ENCODE results near the gene SLC38A3. TPM values are rescaled to one million over a fixed set of nuclear protein-coding genes. Genes with fewer than 3 reads are reported as not detected.

The SLC38A3 gene
- total RNA-seq, 1 donor from 2014 or later: 2.0 TPM

- peaks cover 81% of the 10 kb centered on the region for H3K4me1 ChIP-seq
Observed at GRCh38 chr3:50238549-50239026, 33.5 kb downstream of the SLC38A3 start.

DNA sequence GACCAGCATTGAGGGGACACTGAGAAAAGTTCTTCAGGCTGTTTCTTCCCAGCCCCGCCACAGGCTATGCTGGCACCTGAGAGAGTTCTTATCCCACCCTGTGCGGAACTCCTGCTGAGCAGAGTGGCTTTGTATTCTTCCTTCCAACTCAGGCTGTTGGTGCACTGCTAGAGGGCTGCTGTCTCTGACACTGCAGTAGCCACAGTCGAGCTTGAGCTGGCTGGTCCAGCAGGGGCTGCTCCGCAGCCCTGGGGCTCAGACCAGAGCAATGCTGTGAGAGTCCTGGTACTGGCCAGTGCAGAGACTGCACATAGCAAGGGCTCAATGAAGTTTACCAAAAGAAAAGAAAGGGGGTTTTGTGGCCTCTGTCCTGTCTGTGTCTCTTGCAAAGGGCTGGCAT is 34.6 kb downstream of the SLC38A3 start:
- intact Hi-C loops (cut with DNase I): no loop called here
- TF ChIP-seq, protein P1, sequence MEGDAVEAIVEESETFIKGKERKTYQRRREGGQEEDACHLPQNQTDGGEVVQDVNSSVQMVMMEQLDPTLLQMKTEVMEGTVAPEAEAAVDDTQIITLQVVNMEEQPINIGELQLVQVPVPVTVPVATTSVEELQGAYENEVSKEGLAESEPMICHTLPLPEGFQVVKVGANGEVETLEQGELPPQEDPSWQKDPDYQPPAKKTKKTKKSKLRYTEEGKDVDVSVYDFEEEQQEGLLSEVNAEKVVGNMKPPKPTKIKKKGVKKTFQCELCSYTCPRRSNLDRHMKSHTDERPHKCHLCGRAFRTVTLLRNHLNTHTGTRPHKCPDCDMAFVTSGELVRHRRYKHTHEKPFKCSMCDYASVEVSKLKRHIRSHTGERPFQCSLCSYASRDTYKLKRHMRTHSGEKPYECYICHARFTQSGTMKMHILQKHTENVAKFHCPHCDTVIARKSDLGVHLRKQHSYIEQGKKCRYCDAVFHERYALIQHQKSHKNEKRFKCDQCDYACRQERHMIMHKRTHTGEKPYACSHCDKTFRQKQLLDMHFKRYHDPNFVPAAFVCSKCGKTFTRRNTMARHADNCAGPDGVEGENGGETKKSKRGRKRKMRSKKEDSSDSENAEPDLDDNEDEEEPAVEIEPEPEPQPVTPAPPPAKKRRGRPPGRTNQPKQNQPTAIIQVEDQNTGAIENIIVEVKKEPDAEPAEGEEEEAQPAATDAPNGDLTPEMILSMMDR (IDR thresholded peaks at IDR 0.05): no peak
- TF ChIP-seq POLR2AphosphoS5 (IDR thresholded peaks at IDR 0.05; ENCODE audit: insufficient read depth in 1 of 2, low read depth in 1 of 2) (no peak), POLR2A (IDR thresholded peaks at IDR 0.05) (no peak)
- Histone ChIP-seq H3K9me3 (no peaks in the 10 kb centered on the region), H3K27me3 (no peaks in the 10 kb centered on the region), H3K27ac (peak overlapping the region; percentile 92), H3K4me1 (peaks cover 91% of the 10 kb centered on the region), H3K4me3 (no peak overlapping the region), H3K36me3 (no peaks in the 10 kb centered on the region)
- DNase-seq (ENCODE audit: extremely low spot score in 2 of 2): no peak

More at GRCh38 chr3:50238549-50239026, 33.5 kb downstream of the SLC38A3 start:
- no peak for DNase-seq (ENCODE audit: extremely low spot score in 2 of 2)
- intact Hi-C loops (cut with DNase I): no loop called here
- H3K4me3 ChIP-seq: peak overlapping the region; percentile 87 to 97
- no peaks in the 10 kb centered on the region for H3K9me3 ChIP-seq
- TF ChIP-seq, protein P1 (IDR thresholded peaks at IDR 0.05): no peak
- TF ChIP-seq POLR2A (IDR thresholded peaks at IDR 0.05): no peak
- no peak for TF ChIP-seq POLR2AphosphoS5 (IDR thresholded peaks at IDR 0.05; ENCODE audit: insufficient read depth in 1 of 2, low read depth in 1 of 2)
- no peaks in the 10 kb centered on the region for H3K27me3 ChIP-seq
- H3K27ac ChIP-seq: peak overlapping the region; percentile 92
- no peaks in the 10 kb centered on the region for H3K36me3 ChIP-seq

DNA sequence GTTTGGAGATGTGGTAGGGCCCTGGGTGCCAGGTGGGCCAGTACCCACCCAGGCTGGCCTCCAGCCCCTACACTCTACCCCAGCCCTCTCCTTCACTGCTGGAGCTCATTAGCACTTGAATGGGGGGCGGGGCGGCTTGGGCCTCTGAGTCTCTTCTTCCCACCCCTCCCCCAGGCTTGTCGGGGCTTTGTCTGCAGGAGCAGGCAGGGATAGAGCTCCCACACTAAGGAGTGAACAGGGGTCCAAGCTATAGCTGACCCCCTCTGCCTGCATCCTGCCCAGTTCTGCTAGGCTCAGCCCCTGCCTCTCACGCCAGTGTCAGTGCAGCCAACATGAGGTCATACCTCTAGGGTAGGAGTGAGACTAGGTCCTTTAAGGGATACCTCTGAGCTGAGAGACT is 36.1 kb downstream of the SLC38A3 start:
- peaks cover 97% of the 10 kb centered on the region for H3K4me1 ChIP-seq
- H3K27me3 ChIP-seq: no peaks in the 10 kb centered on the region
- H3K27ac ChIP-seq: peak overlapping the region; percentile 55
- no peak overlapping the region for H3K4me3 ChIP-seq
- intact Hi-C loops (cut with DNase I): no loop called here
- TF ChIP-seq POLR2A (IDR thresholded peaks at IDR 0.05): no peak
- TF ChIP-seq, protein P1 (IDR thresholded peaks at IDR 0.05): no peak
- TF ChIP-seq POLR2AphosphoS5 (IDR thresholded peaks at IDR 0.05; ENCODE audit: insufficient read depth in 1 of 2, low read depth in 1 of 2): no peak
- no peak for DNase-seq (ENCODE audit: extremely low spot score in 2 of 2)
- H3K9me3 ChIP-seq: no peaks in the 10 kb centered on the region
- no peaks in the 10 kb centered on the region for H3K36me3 ChIP-seq

- H3K36me3 ChIP-seq: no peaks in the 10 kb centered on the region
- H3K4me1 ChIP-seq: peaks cover 100% of the 10 kb centered on the region
- peak overlapping the region in 1 of 2 donors; percentile 0 for H3K4me3 ChIP-seq
- intact Hi-C loops (cut with DNase I): no loop called here
- no peaks in the 10 kb centered on the region for H3K9me3 ChIP-seq
- no peak for DNase-seq (ENCODE audit: extremely low spot score in 2 of 2)
- H3K27me3 ChIP-seq: no peaks in the 10 kb centered on the region
- TF ChIP-seq, protein P1 (IDR thresholded peaks at IDR 0.05): no peak
- no peak for TF ChIP-seq POLR2A (IDR thresholded peaks at IDR 0.05)
- TF ChIP-seq POLR2AphosphoS5 (IDR thresholded peaks at IDR 0.05; ENCODE audit: insufficient read depth in 1 of 2, low read depth in 1 of 2): no peak
- H3K27ac ChIP-seq: peak overlapping the region; percentile 55
Observed at GRCh38 chr3:50241713-50242380, 36.8 kb downstream of the SLC38A3 start.

DNA sequence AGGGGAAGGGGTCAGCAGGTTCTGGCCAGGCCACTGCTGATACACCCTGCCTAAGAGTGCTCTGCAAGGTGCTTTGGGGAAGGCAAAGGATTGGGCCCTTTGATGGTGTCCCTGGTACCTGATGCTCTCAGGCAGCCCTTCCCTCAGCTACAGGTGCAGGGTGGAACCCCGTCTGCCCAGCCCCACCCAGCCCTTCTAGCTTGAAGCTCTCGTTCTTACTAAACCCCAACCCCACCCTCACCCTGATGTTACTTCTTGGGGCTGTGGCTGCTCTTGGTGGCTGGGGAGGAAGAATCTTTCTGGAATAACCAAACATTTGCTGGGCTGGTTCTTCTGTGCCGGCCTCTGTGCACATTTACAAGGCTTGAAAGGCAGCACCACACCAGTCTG is 37.3 kb downstream of the SLC38A3 start:
- no peak for DNase-seq (ENCODE audit: extremely low spot score in 2 of 2)
- no peaks in the 10 kb centered on the region for H3K27me3 ChIP-seq
- intact Hi-C loops (cut with DNase I): no loop called here
- H3K36me3 ChIP-seq: no peaks in the 10 kb centered on the region
- no peaks in the 10 kb centered on the region for H3K9me3 ChIP-seq
- H3K4me1 ChIP-seq: peaks cover 100% of the 10 kb centered on the region
- H3K27ac ChIP-seq: peak overlapping the region; percentile 68
- H3K4me3 ChIP-seq: peak overlapping the region in 1 of 2 donors; percentile 0
- TF ChIP-seq POLR2A (IDR thresholded peaks at IDR 0.05) (no peak), POLR2AphosphoS5 (IDR thresholded peaks at IDR 0.05; ENCODE audit: insufficient read depth in 1 of 2, low read depth in 1 of 2) (no peak)
- TF ChIP-seq, protein P1 (IDR thresholded peaks at IDR 0.05): no peak
